Right lobe of liver (tissue), 4 donors: Measurements from ENCODE around the gene VGLL4.

Source experiments
- POLR2A ChIP-seq: fragments of 450-650 bp; IDR thresholded peaks from one replicate; pipeline ENCODE4 v1.6.1; 2017; ENCODE audit warnings: antibody characterized with exemption, mild to moderate bottlenecking
- TF ChIP-seq, protein P1 (sequence below), 4 donors: fragments of 200-600 bp in 3 of 4; fragments of 450-650 bp in 1 of 4; IDR thresholded peaks; one replicate each; pipeline versions ENCODE4 v1.5.1 to v1.8.0; 2016 to 2022; ENCODE audit warnings: antibody characterized with exemption in 4 of 4, mild to moderate bottlenecking in 2 of 4
- donor health status: DM: no; HTN: no; CAD: no.
- donor health status: DM: no; HTN: no; CAD: no.
- donor health status: DM: no; HTN: yes; CAD: no.

- TF ChIP-seq, protein P1, sequence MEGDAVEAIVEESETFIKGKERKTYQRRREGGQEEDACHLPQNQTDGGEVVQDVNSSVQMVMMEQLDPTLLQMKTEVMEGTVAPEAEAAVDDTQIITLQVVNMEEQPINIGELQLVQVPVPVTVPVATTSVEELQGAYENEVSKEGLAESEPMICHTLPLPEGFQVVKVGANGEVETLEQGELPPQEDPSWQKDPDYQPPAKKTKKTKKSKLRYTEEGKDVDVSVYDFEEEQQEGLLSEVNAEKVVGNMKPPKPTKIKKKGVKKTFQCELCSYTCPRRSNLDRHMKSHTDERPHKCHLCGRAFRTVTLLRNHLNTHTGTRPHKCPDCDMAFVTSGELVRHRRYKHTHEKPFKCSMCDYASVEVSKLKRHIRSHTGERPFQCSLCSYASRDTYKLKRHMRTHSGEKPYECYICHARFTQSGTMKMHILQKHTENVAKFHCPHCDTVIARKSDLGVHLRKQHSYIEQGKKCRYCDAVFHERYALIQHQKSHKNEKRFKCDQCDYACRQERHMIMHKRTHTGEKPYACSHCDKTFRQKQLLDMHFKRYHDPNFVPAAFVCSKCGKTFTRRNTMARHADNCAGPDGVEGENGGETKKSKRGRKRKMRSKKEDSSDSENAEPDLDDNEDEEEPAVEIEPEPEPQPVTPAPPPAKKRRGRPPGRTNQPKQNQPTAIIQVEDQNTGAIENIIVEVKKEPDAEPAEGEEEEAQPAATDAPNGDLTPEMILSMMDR (IDR thresholded peaks at IDR 0.05) = no peak
- no peak for TF ChIP-seq POLR2A
These were observed 33.6 kb downstream of the VGLL4 start for GRCh38 chr3:11610044-11610671.
